Measurements from ENCODE around the gene PFDN6.
"Not testable (repeated sequence)": the region's sequence is repeated elsewhere in the genome, so short reads cannot be mapped to it uniquely, and the experiment has no call there.

PFDN6 gene

GRCh38 chr6:33273924-33274902 lies 15.2 kb upstream of the PFDN6 start:
- FAIRE-seq = no peak

DNA sequence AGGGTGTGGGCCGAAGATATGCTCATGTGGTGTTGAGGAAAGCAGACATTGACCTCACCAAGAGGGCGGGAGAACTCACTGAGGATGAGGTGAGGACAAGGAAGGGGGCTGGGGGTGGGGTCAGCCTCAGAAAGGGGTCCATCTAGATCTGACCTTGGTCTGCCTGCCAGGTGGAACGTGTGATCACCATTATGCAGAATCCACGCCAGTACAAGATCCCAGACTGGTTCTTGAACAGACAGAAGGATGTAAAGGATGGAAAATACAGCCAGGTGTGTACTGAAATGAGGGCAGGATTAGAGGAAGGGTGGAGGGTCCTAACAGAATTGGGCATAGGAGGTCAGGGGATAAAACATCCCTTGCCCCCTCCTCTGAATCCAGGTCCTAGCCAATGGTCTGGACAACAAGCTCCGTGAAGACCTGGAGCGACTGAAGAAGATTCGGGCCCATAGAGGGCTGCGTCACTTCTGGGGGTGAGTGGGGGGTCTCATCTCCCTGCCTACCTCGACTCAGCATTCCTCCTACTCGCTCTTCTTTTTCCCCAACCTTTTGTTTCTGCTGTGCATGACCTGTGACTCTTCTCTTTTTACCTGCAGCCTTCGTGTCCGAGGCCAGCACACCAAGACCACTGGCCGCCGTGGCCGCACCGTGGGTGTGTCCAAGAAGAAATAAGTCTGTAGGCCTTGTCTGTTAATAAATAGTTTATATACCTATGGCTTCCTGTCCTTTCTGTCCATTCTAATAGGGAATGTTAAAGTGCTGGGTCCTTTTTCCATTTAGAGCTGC lies 13.4 kb upstream of the PFDN6 start:
- not testable (repeated sequence) for FAIRE-seq

- FAIRE-seq = no peak
Observed at GRCh38 chr6:33276581-33276863, 12.9 kb upstream of the PFDN6 start.

GRCh38 chr6:33276864-33277662 lies 12.3 kb upstream of the PFDN6 start, which contains the start of gene B3GALT4:
Gene B3GALT4 (plus strand): TSS chr6:33277123. CDS start chr6:33277420, 297 bp downstream.
- no peak for FAIRE-seq

DNA sequence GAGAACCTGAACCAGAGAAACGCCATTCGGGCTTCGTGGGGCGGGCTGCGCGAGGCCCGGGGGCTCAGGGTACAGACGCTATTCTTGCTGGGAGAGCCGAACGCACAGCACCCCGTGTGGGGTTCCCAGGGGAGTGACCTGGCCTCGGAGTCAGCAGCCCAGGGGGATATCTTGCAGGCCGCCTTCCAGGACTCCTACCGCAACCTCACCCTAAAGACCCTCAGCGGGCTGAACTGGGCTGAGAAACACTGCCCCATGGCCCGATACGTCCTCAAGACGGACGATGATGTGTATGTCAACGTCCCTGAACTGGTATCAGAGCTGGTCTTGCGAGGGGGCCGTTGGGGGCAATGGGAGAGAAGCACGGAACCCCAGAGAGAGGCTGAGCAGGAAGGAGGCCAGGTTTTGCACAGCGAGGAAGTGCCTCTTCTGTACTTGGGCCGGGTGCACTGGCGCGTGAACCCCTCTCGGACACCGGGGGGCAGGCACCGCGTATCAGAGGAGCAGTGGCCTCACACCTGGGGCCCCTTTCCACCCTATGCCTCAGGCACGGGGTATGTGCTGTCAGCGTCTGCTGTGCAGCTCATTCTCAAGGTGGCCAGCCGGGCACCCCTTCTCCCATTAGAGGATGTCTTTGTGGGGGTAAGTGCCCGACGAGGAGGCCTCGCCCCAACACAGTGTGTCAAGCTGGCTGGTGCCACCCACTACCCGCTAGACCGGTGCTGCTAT lies 11.6 kb upstream of the PFDN6 start:
- no peak for FAIRE-seq

DNA sequence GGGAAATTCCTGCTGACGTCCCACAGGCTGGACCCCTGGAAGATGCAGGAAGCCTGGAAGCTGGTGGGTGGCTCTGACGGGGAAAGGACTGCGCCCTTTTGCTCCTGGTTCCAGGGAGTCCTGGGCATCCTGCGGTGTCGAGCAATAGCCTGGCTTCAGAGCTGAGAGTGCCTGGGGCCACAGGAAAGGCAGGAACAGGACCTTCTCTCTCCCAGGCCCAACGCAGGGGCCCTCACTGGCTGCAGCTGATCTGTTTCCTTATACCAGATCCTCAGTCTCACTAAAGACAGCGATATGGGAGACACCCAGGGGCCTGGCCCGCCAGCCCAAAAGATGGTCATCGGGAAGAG lies 11.0 kb upstream of the PFDN6 start:
- no peak for FAIRE-seq

GRCh38 chr6:33278810-33279209 lies 10.6 kb upstream of the PFDN6 start:
- FAIRE-seq = no peak

- no peak for FAIRE-seq
Observed at GRCh38 chr6:33279257-33279695, 10.1 kb upstream of the PFDN6 start.

GRCh38 chr6:33279971-33280511 lies 9.4 kb upstream of the PFDN6 start:
- no peak for FAIRE-seq

- FAIRE-seq = no peak
Observed at GRCh38 chr6:33280539-33280938, 8.9 kb upstream of the PFDN6 start.

GRCh38 chr6:33285214-33285613 lies 4.2 kb upstream of the PFDN6 start:
- not testable (repeated sequence) for FAIRE-seq

- no peak for FAIRE-seq
Observed at GRCh38 chr6:33286946-33287914, 2.2 kb upstream of the PFDN6 start.

- FAIRE-seq = no peak
Observed at GRCh38 chr6:33288141-33288920, 1.1 kb upstream of the PFDN6 start.

DNA sequence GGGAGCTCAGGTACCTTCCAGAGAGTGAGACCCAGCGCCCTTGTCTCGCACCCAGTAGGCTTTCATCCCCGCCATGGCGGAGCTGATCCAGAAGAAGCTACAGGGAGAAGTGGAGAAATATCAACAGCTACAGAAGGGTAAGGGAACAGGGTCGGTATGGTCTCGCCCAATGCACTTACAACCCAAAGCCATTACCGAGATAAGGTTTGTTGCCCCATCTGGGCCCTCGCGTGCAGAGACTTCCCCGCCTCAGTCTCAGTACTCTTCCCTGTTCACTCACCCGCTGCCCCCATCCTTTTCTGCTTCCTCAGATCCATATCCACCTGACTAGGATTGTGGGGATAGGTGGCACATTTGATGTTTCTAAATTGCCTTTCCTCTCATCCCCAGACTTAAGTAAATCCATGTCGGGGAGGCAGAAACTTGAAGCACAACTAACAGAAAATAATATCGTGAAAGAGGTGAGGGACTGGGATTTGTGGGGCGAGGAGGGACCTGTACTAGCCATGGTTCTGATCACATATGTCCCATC lies 449 bp downstream of the PFDN6 start:
- FAIRE-seq = no peak

- FAIRE-seq = no peak
Observed at GRCh38 chr6:33290459-33290858, 1.1 kb downstream of the PFDN6 start.

GRCh38 chr6:33292996-33293682 lies 3.7 kb downstream of the PFDN6 start:
- FAIRE-seq = no peak

DNA sequence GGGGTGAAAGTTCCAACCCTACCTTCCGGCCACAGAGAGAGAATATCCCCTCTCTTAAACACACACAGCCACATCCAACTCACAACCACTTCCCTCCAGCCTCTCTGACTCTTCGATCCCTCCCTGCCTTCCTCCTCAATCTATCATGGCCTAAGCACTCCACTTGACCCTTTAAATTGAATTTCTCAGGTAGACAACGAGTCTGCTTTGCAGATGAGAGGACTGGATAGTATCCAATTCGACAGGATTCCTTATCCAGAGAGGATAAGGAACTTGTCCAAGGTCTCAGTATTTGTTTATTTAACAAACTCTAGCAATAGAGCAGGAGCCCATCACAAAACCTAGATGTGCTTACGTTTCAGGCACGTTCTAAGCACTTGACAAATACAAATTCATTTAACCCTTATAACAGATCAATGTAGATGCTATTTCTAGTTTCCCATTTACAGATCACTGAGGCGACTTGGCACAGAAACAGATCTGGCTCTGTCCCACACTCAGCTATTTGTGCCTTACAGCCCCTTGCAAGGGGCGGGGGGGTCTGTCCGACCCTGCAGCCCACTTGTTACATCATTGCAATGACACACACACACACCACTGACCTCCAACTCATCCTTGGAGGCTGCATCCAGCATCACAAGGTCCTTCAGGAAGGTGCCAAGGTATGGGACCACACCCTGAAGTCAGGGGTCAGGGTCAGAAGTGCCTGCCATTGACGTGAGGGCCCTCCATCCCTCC lies 4.9 kb downstream of the PFDN6 start:
- FAIRE-seq = no peak
